SK-N-MC (cell line): ENCODE data around the gene TRPM6.
"Not testable (repeated sequence)": the region's sequence is repeated elsewhere in the genome, so short reads cannot be mapped to it uniquely, and the experiment has no call there.

Experiments
- DNase-seq: peaks from one replicate; pipeline ENCODE4 v3.0.0-alpha.2; 2011; ENCODE audit warnings: low read depth, low spot score
- H3K27ac ChIP-seq: fragments of 200-600 bp; sonication (generic); 2 replicates; pipeline ENCODE4 v1.5.1; 2016; ENCODE audit warnings: mixed run types
- H3K36me3 ChIP-seq: fragments of 200-600 bp; sonication (generic); 2 replicates; pipeline ENCODE4 v1.6.1; 2017; ENCODE audit warnings: antibody characterized with exemption, low read length, mixed read lengths; ENCODE audit not compliant: insufficient read depth
- H3K4me3 ChIP-seq: fragments of 200-600 bp; sonication (generic); 2 replicates; pipeline ENCODE4 v1.5.1; 2016
- H3K9ac ChIP-seq: fragments of 200-600 bp; sonication (generic); 2 replicates; pipeline ENCODE4 v1.8.0; 2017; ENCODE audit warnings: mixed run types, mixed read lengths; ENCODE audit not compliant: insufficient read length
- H3K9me3 ChIP-seq: fragments of 200-600 bp; sonication (generic); 2 replicates; pipeline ENCODE4 v1.6.1; 2017; ENCODE audit warnings: low read depth, mild to moderate bottlenecking, antibody characterized with exemption, low read length, moderate library complexity, mixed read lengths
- EZH2 ChIP-seq: fragments of 200-600 bp; sonication (generic); IDR thresholded peaks from one replicate; pipeline ENCODE4 v1.6.1; 2017; ENCODE audit warnings: antibody characterized with exemption
- FOXP2 ChIP-seq: optimal IDR thresholded peaks from 2 replicates; pipeline ENCODE3; 2011; ENCODE audit warnings: mild to moderate bottlenecking, moderate library complexity; ENCODE audit not compliant: insufficient read depth; ENCODE audit errors: extremely low read length, control extremely low read depth
- POLR2AphosphoS5 ChIP-seq: IDR thresholded peaks from 2 replicates; pipeline ENCODE4 v1.6.1; 2012; ENCODE audit warnings: mild to moderate bottlenecking, low read depth, low read length, borderline replicate concordance

The TRPM6 gene

GRCh38 chr9:74861071-74861470 lies 26.6 kb downstream of the TRPM6 start:
- DNase-seq, result no peak
- Histone ChIP-seq H3K27ac (no peak overlapping the region), H3K4me3 (no peak overlapping the region), H3K9ac (no peak overlapping the region), H3K36me3 (no peaks in the 10 kb centered on the region), H3K9me3 (no peaks in the 10 kb centered on the region)
- TF ChIP-seq POLR2AphosphoS5, result no peak
- no peak for TF ChIP-seq EZH2
- no peak for TF ChIP-seq FOXP2

DNA sequence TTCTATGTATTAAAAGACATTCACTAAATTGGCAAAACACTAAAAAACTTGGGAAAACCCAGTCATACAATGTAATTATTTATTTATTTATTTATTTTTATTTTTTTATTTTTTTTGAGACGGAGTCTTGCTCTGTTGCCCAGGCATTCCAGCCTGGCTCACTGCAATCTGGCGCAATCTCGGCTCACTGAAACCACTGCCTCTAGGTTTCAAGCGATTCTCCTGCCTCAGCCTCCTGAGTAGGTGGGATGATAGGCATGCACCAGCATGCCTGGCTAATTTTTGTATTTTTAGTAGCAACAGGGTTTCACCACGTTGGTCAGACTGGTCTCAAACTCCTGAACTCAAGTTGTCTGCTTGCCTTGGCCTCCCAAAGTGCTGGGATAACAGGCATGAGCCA lies 27.5 kb downstream of the TRPM6 start:
- H3K9me3 ChIP-seq, H3K36me3 ChIP-seq, H3K9ac ChIP-seq, H3K27ac ChIP-seq, H3K4me3 ChIP-seq, DNase-seq: not testable (repeated sequence)

DNA sequence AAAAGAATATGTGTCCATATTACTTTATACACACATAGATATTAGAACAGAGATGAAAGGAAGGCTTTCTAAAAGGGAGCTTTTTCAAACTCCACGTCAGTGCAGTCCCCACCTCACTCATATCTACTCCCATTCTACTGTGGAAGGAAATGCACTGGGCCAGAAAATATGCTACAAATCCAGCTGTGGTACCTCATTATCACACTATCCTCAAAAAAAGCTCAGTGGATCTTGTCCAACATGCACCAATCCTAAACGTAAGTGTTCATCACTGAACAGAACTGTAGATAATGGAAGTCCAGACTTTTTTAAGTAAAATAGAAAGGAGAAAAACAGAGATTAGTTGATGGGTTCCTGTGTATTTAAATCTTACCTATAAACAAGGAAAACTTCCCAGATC lies 27.9 kb downstream of the TRPM6 start:
- H3K36me3 ChIP-seq, result no peaks in the 10 kb centered on the region

GRCh38 chr9:74858751-74859414 lies 28.8 kb downstream of the TRPM6 start:
- no peaks in the 10 kb centered on the region for H3K36me3 ChIP-seq
- no peak overlapping the region for H3K27ac ChIP-seq
- TF ChIP-seq EZH2 (no peak), FOXP2 (no peak), POLR2AphosphoS5 (no peak)
- H3K9ac ChIP-seq, result no peak overlapping the region
- no peak overlapping the region for H3K4me3 ChIP-seq
- no peak for DNase-seq
- H3K9me3 ChIP-seq, result no peaks in the 10 kb centered on the region

More for the DNA sequence above, 27.9 kb downstream of the TRPM6 start:
- TF ChIP-seq FOXP2, result no peak
- TF ChIP-seq EZH2, result no peak
- no peak for TF ChIP-seq POLR2AphosphoS5
- DNase-seq, result no peak
- Histone ChIP-seq H3K4me3 (no peak overlapping the region), H3K9me3 (no peaks in the 10 kb centered on the region), H3K27ac (no peak overlapping the region), H3K9ac (no peak overlapping the region)

DNA sequence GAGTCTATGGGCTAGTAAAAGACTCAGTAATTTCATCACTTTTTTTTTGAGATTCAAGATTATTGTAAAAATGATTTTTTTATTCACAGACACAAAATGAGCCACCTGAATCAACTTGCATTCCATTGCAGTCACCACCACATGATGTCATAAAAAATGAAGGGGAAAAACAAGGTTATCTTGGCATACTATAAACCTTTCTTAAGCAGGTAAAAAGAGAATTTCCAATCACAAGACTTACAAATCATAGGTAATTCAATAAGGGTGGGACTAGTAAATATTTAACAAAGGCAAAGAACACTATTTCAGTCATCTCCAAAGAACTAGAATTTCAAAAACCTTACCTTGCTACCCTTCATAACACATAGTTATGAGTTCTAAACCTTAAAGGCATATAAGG lies 30.7 kb downstream of the TRPM6 start:
- H3K9me3 ChIP-seq, result no peaks in the 10 kb centered on the region

DNA sequence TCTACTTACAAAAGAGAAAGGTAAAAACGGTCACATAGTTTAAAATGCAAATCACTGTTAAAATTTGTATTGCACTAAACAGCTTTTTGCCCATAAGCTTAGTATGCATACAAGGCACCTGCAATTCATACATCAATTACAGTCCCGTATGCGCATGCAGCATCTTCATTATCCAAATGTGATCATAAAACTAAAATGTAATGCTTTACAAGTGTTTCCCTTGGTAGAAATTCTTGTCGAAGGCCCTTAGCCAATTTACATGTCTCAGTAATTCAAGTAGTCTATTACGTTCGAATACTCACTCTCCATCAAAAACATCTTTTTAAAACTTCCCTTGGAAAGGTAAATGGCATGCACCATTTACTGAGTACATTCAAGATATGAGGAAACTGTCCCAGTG lies 32.6 kb downstream of the TRPM6 start:
- DNase-seq, result no peak
- Histone ChIP-seq H3K4me3 (no peak overlapping the region), H3K9me3 (no peaks in the 10 kb centered on the region), H3K9ac (no peak overlapping the region), H3K27ac (no peak overlapping the region), H3K36me3 (no peaks in the 10 kb centered on the region)
- TF ChIP-seq EZH2, result no peak
- TF ChIP-seq POLR2AphosphoS5, result no peak
- TF ChIP-seq FOXP2, result no peak

More for the DNA sequence above, 30.7 kb downstream of the TRPM6 start:
- H3K27ac ChIP-seq, result no peak overlapping the region
- TF ChIP-seq EZH2, result no peak
- TF ChIP-seq FOXP2, result no peak
- no peak for TF ChIP-seq POLR2AphosphoS5
- H3K36me3 ChIP-seq, result no peaks in the 10 kb centered on the region
- H3K9ac ChIP-seq, result no peak overlapping the region
- DNase-seq, result no peak
- H3K4me3 ChIP-seq, result no peak overlapping the region

DNA sequence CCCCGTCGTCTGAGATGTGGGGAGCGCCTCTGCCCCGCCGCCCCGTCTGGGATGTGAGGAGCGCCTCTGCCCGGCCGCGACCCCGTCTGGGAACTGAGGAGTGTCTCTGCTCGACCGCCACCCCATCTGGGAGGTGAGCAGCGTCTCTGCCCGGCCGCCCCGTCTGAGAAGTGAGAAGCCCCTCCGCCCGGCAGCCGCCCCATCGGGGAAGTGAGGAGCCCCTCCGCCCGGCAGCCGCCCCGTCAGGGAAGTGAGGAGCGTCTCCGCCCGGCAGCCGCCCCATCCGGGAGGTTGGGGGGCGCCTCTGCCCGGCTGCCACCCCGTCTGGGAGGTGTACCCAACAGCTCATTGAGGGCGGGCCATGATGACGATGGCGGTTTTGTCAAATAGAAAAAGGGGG lies 34.7 kb downstream of the TRPM6 start:
- H3K4me3 ChIP-seq, H3K36me3 ChIP-seq, H3K9ac ChIP-seq, DNase-seq, H3K27ac ChIP-seq, H3K9me3 ChIP-seq: not testable (repeated sequence)

- Histone ChIP-seq H3K36me3 (no peaks in the 10 kb centered on the region), H3K9ac (no peak overlapping the region), H3K9me3 (no peaks in the 10 kb centered on the region), H3K4me3 (no peak overlapping the region), H3K27ac (no peak overlapping the region)
- TF ChIP-seq POLR2AphosphoS5 (no peak), EZH2 (no peak), FOXP2 (no peak)
- DNase-seq, result no peak
Measured at GRCh38 chr9:74848153-74848525, 39.6 kb downstream of the TRPM6 start.

- H3K9ac ChIP-seq, result no peak overlapping the region
- no peak overlapping the region for H3K4me3 ChIP-seq
- TF ChIP-seq FOXP2 (no peak), POLR2AphosphoS5 (no peak), EZH2 (no peak)
- H3K36me3 ChIP-seq, result no peaks in the 10 kb centered on the region
- no peak overlapping the region for H3K27ac ChIP-seq
- DNase-seq, result no peak
- no peaks in the 10 kb centered on the region for H3K9me3 ChIP-seq
Measured at GRCh38 chr9:74847478-74848152, 40.1 kb downstream of the TRPM6 start.
